Activated CD8-positive, alpha-beta memory T cell treated with anti-CD3 and anti-CD28 coated beads for 36 hours (primary cell): ENCODE data around the gene CFAP157. TPM values are rescaled to one million over a fixed set of nuclear protein-coding genes. Genes with fewer than 3 reads are reported as not detected.

Source experiments
- CTCF ChIA-PET: fragments of 350-600 bp; sonication (Branson Sonifier 250); formaldehyde crosslinking; loops from one replicate; lab custom pipeline; 2021; ENCODE audit warnings: antibody characterized with exemption; lab: Charles Lee
- POLR2A ChIA-PET: fragments of 350-600 bp; sonication (Branson Sonifier 250); formaldehyde crosslinking; loops from one replicate; lab custom pipeline; 2021; ENCODE audit warnings: antibody characterized with exemption; lab: Charles Lee
- total RNA-seq, 2 experiments: library from RNA; stranded (reverse); gene quantifications; one replicate each; pipeline ENCODE4 v1.2.3, GENCODE V29; 2021

Gene CFAP157
- total RNA-seq, 2 experiments from 2014 or later: not detected

GRCh38 chr9:127744398-127745110 lies 37.8 kb downstream of the CFAP157 start:
- POLR2A ChIA-PET: interaction anchor here (0.5 kb wide), 1 partner anchor 50 kb away, joined by 13 read pairs; no protein-coding TSS in a partner anchor
- CTCF ChIA-PET: interaction anchor here (0.7 to 2.3 kb wide), 6 partner anchors 9 to 178 kb away, joined by 3 to 8 read pairs (median 4); partner anchors contain the start of gene TOR2A

DNA sequence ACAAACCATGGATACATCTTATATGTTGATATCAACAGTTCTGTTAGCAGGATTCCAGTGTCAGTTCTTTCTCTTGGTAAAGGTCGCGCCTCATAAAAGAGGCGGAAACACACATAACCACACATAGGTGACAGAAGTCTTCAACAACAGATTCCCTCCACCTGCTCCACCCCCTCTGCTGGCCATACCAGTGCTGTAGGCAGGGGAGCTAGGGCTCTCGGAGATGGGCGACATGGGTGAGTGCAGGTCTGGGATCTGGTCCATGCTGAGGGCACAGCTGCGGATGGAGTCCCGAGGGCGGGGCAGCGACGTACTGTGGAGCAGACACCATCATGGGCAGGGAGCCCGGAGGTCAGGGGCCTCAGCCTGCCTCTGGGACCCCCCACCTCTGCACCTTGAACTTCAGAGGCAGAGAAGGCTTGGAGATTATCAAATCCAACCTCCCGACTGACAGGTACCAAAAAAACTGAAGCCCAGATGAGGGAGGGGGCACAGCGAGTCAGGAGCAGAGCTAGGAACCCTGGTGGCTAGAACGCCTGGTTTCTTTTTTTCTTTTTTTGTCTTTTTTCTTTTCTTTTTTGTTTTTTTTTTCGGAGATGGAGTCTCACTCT lies 40.3 kb downstream of the CFAP157 start:
- POLR2A ChIA-PET: no interaction called here
- CTCF ChIA-PET: interaction anchor here (0.7 kb wide), 1 partner anchor 39 kb away, joined by 3 read pairs; the partner anchor contains the start of gene CDK9

GRCh38 chr9:127749090-127749787 lies 42.5 kb downstream of the CFAP157 start:
- ChIA-PET POLR2A (no interaction called here), CTCF (interaction anchor here (0.6 to 1.2 kb wide), 2 partner anchors 43 to 172 kb away, joined by 3 read pairs; no protein-coding TSS in a partner anchor)

DNA sequence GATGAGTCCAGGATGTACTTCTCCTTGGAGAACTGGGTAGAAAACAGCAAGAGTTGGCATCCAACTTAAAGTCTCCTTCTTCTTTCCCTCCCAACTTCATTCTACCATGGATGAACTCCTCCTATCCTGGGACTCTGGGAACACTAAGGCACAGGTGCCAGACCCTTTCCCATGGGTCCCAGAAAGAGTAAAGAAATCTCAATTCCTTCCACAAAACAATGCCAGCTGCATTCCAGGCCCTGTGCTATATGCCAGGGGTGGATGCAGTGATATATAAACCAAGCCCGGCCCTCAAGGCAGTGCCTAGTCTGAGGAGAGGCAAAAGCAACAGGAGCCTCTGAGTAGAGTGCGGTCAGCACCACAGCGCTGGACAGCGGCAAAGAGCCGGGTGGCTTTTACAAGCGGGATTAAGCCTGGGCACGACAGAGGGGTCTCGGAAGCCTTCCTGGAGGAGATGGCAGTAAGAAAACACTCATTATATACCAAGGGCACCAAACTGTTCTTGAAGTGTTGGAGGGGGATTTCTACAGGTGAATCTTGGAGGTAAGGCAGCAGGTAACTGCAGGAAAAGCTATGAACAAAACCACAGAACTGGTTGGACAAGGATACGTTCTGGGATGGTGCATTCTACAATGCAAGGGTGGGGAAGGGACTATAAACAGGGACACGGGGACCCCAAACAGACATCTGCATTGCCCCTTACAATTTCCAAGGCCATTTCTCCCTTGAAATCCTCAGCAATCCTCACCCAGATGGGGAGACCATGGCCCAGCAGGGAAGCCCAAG lies 44.7 kb downstream of the CFAP157 start:
- POLR2A ChIA-PET: no interaction called here

GRCh38 chr9:127753148-127753547 lies 46.4 kb downstream of the CFAP157 start:
- ChIA-PET CTCF (interaction anchor here (0.5 to 1.1 kb wide), 2 partner anchors 138 to 298 kb away, joined by 3 to 4 read pairs; no protein-coding TSS in a partner anchor), POLR2A (no interaction called here)

More for the DNA sequence above, 44.7 kb downstream of the CFAP157 start:
- CTCF ChIA-PET: interaction anchor here (0.5 to 1.0 kb wide), 3 partner anchors 33 to 119 kb away, joined by 3 to 4 read pairs (median 4); no protein-coding TSS in a partner anchor

- ChIA-PET POLR2A (no interaction called here), CTCF (interaction anchor here (1.1 kb wide), 1 partner anchor 299 kb away, joined by 3 read pairs; no protein-coding TSS in a partner anchor)
Measured at GRCh38 chr9:127753622-127754021, 46.8 kb downstream of the CFAP157 start.

DNA sequence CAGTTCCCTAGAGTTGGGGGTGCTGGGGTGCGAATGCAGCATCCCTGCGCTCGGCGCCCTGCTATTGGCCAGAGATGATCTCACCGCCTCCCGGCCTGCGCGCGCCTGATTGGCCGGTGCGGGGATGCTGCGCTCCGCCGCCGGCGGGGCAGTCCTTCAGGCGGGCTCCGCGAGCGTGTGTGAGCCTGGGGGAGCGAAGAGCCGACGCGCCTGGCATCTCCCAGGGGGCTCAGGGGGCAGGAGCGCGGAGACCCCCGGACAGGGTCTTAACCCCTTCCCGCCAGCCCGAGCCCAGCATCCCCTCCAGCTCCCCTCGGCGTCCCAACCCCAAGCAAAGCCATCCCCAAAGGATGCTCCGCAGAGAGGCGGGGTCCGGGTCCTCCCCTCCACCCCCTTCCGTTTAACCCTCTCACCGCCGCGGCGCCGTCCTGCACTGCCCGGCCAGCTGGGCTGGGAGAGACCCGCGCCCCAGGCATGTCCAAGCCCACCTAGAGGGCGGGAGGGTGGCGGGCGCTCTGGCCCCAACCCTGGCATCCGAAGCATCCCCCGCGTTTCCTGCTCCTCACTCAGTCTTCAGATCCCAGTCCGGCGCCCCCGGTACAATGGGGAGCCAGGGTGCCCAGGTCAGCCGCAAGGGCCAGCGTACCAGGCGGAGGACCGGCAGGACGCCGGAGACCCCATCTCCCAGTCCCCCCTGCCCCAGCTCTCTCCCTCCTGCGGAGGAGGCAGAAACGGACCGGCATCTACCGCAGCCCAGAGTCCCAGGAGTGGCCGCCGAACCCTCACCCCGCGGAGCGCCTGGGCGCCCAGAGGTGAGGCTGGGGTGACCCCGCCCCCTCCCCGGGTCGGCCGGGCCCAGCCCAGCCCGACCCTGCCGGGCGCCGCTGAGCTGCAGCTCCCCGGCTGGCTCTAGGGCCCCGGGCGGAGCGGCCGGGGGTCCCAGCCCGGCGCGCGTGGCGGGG lies 47.6 kb downstream of the CFAP157 start:
- CTCF ChIA-PET: interaction anchor here (0.6 to 1.1 kb wide), 2 partner anchors 20 to 299 kb away, joined by 3 read pairs; partner anchors contain the start of gene TOR2A
- POLR2A ChIA-PET: no interaction called here

GRCh38 chr9:127755061-127756060 lies 48.6 kb downstream of the CFAP157 start:
- ChIA-PET POLR2A (no interaction called here), CTCF (interaction anchor here (0.9 kb wide), 2 partner anchors 21 to 157 kb away, joined by 3 read pairs; partner anchors contain the start of gene TOR2A)

- POLR2A ChIA-PET: interaction anchor here (0.6 kb wide), 1 partner anchor 100 kb away, joined by 6 read pairs; no protein-coding TSS in a partner anchor
Measured at GRCh38 chr9:127756233-127756632, 49.4 kb downstream of the CFAP157 start.

GRCh38 chr9:127756776-127757175 lies 50.0 kb downstream of the CFAP157 start:
- POLR2A ChIA-PET: interaction anchor here (0.6 kb wide), 1 partner anchor 100 kb away, joined by 6 read pairs; no protein-coding TSS in a partner anchor
- CTCF ChIA-PET: interaction anchor here (1.2 to 1.4 kb wide), 3 partner anchors 22 to 165 kb away, joined by 3 read pairs; partner anchors contain the start of gene SH2D3C

More at GRCh38 chr9:127756233-127756632, 49.4 kb downstream of the CFAP157 start:
- CTCF ChIA-PET: interaction anchor here (0.9 to 1.4 kb wide), 2 partner anchors 22 to 23 kb away, joined by 3 read pairs; partner anchors contain the start of genes SH2D3C and TOR2A

- ChIA-PET CTCF (interaction anchor here (1.3 kb wide), 1 partner anchor 24 kb away, joined by 3 read pairs; the partner anchor contains the start of gene TOR2A), POLR2A (no interaction called here)
Measured at GRCh38 chr9:127758843-127759242, 52.1 kb downstream of the CFAP157 start.

GRCh38 chr9:127761061-127761460 lies 54.3 kb downstream of the CFAP157 start:
- ChIA-PET POLR2A (no interaction called here), CTCF (no interaction called here)

DNA sequence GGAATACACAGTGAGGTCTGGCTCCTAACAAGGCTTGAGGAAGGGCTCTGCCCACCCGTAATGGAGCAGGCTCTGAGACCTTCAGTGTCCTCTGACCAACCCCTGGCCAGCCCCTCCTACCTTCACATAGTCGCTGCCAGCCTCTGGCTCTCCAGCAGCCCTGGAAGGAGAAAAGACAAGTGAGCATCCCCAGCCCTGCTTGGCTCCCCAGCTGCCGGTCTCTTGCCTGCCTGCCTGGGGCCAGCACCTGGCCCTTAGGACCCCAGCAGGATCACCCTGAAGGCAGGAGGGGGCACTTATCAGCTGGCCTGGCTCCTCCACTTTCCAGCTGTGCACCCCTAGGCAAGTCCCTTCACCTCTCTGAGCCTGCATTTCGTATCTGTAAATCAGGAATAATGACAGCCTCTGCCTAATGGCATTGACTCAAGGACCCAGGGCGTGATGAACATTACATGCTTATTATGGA lies 54.7 kb downstream of the CFAP157 start:
- POLR2A ChIA-PET: no interaction called here
- CTCF ChIA-PET: interaction anchor here (1.2 kb wide), 1 partner anchor 91 kb away, joined by 3 read pairs; no protein-coding TSS in a partner anchor

- ChIA-PET CTCF (interaction anchor here (1.0 to 1.2 kb wide), 2 partner anchors 90 to 159 kb away, joined by 3 to 4 read pairs; no protein-coding TSS in a partner anchor), POLR2A (no interaction called here)
Measured at GRCh38 chr9:127762111-127762676, 55.4 kb downstream of the CFAP157 start.

GRCh38 chr9:127763918-127764384 lies 57.2 kb downstream of the CFAP157 start:
- POLR2A ChIA-PET: no interaction called here

More at GRCh38 chr9:127763918-127764384, 57.2 kb downstream of the CFAP157 start:
- CTCF ChIA-PET: interaction anchor here (0.5 to 1.9 kb wide), 7 partner anchors 8 to 157 kb away, joined by 3 to 9 read pairs (median 4); partner anchors contain the start of gene CDK9
